ENCODE measurements around the gene GLIS1.

Gene GLIS1

DNA sequence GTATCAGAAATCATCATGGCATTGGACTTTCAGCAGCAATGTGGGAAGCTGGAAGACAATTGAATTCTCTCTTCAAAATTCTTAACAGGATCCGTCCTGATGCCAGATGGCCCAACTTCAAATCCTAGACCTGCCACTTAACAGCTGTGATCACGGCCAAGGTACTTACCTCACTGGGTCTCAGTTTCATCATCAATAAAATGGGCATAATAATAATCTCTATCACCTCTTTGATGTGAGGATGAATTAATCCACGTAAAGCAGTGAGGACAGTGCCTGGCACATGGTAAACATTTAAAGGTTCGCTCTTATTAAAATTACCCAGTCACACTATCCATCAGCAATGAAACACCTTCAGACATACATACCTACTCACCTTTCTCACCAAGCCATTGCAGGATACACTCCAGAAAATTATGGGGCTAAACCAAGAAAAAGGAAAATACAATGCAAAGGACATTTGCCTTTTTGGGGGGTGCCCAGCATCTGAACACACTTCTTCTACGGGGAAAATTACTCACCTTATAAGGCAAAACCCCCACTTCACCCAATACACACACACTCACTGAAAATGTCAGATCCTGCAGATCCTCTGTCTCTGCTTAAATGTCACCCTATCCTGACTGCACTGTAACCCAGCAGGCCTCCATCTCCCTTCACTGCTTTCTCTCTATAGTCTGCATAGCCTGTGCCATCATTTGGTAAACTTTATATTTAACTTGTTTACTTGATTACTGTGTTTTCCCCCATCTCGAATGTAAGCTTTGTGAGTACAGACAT lies 21.7 kb downstream of the GLIS1 start:
- no peak for DNase-seq

DNA sequence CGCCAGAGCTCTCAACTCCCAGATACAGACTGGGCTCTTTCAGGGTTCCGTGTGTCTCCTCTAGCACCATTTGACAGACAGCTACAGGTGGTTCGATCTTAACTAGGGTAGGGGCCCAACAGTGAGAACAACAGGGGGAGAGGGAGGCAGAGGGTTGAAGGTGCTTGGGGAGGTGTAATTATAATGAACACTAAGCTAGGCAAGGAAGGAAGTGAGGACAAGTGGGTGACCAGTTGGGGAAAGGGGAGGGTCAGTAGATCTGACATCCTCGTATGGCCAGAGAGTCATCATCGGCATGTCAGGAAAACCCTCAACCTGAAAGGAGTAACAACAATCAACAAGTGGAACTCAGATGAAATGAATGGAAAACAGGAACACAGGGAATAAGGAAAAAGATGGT lies 22.8 kb downstream of the GLIS1 start:
- no peak for DNase-seq

DNA sequence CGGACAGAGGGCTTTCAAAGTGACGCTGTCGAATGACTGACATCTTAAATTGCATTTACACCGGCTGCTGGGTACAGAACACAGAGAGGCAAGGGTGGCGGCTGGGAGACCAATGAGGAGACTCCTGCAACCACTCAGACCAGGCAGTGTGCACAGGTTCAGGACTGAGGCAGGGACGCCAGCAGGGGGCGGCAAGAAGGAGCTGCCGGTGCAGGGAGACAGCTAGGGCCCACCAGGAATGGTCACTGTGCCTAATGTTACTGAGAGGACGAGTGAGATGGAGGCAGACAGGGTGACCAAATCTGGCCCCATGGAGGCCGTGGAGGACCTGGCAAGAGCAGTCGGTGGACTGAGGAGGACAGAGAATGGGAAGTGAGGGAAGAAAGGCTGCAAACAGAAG lies 23.5 kb downstream of the GLIS1 start:
- no peak for DNase-seq

DNA sequence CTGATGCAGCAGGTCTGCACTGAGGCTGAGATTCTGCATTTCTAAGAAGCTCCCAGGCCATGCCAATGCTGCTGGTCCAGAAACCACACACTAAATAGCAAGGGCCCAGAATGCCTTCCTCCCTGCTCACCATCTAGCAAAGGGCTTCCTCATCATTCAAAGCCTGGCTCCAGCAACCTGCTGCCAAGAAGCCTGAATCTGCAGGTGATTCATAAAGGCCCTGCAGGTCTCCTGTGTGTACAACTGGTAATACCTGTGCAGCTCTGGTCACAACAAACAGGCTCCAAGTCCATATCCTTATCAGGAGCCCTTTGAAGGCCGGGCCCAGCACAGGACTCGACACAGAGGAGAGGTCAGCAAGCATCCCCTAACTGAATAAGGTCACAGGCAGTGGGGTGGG lies 26.7 kb downstream of the GLIS1 start:
- no peak for DNase-seq

DNA sequence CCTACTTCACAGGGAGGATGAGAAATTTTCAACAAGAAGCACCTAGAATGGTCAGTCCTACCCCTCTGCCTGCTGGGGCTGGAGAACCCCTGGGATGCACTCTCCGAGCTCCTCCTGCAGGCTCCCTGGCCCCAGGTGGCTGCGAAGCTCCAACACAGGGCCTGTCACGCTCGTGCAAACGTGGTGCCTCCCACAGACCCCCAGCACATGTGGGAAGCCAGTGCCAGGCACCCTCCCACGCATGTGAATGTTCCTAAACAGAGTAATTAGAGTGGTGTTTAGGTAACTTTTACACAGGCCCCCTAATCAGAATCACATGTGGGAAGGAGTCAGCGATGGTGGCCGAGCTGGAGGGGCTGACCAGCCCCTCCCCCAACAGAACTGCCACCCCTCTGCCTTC lies 28.4 kb downstream of the GLIS1 start:
- no peak for DNase-seq

DNA sequence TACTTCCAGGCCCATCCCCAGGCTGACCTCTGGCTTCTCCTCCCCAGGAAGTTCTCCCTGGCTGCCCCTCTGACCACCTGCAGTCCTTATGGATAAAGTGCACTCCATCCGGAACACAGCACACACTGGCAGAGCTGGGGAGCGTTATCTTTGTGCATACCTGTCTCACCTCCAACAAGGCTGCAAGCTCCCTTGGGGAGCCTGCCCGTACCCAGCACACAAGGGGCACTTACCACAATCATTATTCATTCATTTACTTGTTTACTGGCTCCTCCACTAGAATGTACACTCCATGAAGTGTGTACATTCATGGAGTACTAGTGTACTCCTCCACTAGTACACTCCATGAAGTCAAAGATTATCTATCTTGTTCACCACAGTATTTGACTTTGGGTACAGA lies 30.3 kb downstream of the GLIS1 start:
- DNase-seq = no peak

DNA sequence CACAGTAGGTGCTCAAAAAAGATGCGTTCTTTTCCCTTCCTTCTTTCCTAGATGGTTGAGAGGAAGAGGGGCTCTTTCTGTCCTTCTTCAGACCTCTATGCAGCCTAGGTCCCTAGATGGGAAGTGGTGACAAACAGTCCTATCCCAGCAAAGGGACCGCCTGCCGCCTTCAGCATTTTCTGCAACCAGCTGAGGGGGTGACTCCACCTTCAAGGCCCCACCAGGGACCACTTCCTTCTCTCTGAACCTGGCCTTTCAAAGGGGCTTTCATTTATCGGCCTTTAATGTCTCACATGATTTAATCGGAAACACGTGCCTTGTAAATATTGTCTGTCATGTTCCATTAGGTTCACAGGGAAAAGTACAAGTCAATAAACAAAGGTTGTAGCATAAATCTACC lies 32.6 kb downstream of the GLIS1 start:
- DNase-seq = no peak

- peak in 1 of 14 donors; percentile 63 for DNase-seq
Observed at GRCh38 chr1:53705446-53706096, 33.4 kb downstream of the GLIS1 start.

- DNase-seq = no peak
Observed at GRCh38 chr1:53704804-53705445, 34.0 kb downstream of the GLIS1 start.

- DNase-seq = no peak
Observed at GRCh38 chr1:53704304-53704703, 34.7 kb downstream of the GLIS1 start.

- DNase-seq = no peak
Observed at GRCh38 chr1:53703174-53703573, 35.8 kb downstream of the GLIS1 start.

GRCh38 chr1:53702341-53702740 lies 36.6 kb downstream of the GLIS1 start:
- no peak for DNase-seq

DNA sequence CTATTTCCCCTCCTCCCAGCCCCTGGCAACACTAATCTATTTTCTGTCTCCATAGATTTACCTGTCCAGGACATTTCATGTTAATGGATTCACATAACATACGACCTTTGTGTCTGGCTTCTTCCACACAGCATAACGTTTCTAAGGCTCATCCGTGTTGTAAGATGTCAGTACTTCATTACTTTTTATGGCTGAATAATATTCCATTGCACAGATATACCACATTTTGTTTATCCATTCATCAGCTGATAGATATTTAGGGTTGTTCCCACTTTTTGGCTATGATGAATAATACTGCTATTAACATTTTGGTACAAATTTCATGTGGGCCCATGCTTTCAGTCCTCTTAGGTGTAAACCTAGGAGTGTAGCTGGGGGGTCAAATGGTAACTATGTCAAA lies 38.2 kb downstream of the GLIS1 start:
- DNase-seq = no peak

GRCh38 chr1:53699981-53700380 lies 39.0 kb downstream of the GLIS1 start:
- no peak for DNase-seq

GRCh38 chr1:53698384-53698980 lies 40.5 kb downstream of the GLIS1 start:
- peak in 3 of 14 donors; percentile 10 to 72 (median 64) for DNase-seq

- DNase-seq = peak in 1 of 14 donors; percentile 9
Observed at GRCh38 chr1:53697721-53698383, 41.1 kb downstream of the GLIS1 start.

DNA sequence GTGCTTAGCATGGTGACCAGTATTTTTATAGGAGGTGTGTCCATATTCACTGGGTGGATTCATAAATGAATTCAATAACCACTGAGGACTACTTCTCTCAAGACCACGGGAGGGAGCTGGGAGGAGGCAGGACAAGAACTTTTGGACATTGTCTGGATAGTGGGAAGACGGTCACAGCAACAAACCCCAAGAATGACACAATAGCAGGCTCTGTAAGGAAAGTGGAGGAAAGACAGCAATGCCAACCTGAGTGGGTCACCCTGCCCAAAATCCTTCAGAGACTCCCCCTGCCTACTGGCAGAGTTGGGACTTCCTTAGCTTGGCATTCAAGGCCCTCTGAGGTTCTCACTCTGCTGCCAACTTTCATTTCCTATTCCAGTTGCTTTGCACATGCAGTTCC lies 42.0 kb downstream of the GLIS1 start:
- DNase-seq = no peak

DNA sequence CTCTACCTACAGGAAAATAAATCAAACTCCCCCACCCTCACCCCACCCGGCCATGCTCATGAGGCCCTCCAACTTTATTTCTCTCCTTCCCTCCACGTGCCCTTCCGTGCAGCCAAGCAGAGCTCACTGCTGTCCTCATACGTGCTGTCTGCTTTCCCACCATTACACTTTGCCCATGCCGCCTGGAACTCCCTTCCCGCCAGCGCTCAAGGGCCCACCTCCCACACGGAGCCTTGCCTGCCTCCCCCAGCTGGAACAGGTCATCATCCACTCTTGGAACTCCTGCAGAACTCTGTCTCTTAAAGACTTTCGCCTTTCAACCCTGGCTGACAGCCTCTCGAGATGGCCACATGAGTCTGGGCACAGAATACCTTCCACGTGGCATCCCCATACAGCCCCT lies 42.4 kb downstream of the GLIS1 start:
- no peak for DNase-seq

DNA sequence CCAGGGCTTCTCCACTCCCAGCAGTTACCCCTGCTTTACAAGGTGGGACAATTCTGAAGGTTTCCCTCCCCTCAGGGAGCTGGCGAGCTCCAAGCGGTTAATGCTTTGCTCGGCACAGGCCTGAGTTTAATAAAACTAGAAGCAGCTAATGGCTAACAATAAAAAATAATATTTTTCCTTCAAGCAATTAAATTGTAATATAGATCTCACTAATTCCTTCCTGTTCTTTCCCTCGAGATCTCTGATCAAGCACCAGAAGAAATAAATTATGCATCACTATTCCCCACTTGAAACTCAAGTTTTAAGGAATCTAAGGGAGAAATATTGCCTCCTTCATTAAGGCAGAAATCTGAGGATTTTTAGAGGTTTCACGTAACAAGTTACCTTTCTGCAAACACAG lies 42.9 kb downstream of the GLIS1 start:
- DNase-seq = no peak

DNA sequence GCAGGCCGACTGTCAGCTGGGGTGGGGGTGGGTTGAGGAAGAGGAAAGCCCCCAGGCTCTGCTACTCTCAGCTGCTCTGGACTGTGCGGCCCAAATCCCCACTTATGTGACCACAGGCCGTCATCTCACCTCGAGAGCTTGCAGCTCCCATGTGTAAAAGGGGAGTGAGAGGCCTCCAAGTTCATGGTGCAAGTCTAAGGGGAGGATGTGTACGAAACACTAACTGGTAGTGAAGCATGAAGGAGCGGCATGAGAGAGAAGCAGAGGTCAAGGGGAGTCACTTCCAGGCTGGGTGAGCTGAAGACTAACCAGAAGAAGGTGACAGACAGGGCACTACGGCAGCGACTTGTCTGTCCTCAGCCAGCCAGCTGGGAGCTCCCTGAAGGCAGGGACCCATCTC lies 43.8 kb downstream of the GLIS1 start:
- no peak for DNase-seq

- no peak for DNase-seq
Observed at GRCh38 chr1:53694718-53695091, 44.3 kb downstream of the GLIS1 start.

- DNase-seq = no peak
Observed at GRCh38 chr1:53693773-53694717, 44.9 kb downstream of the GLIS1 start.
